ENCODE data around the gene COPE. TPM values are rescaled to one million over a fixed set of nuclear protein-coding genes. Genes with fewer than 3 reads are reported as not detected.

COPE gene
- total and polyA plus RNA-seq, 2 of the 4 experiments (the other 2 are of a cell fraction), result 347 to 461 TPM

GRCh38 chr19:18941628-18942354, 22.6 kb upstream of the COPE start (continued):
- no peak for TF ChIP-seq RCOR1 (IDR thresholded peaks at IDR 0.05; ENCODE audit: insufficient replicate concordance, low read length)
- TF ChIP-seq CHD1 (IDR thresholded peaks at IDR 0.05; ENCODE audit: low read depth, low read length), result no peak

DNA sequence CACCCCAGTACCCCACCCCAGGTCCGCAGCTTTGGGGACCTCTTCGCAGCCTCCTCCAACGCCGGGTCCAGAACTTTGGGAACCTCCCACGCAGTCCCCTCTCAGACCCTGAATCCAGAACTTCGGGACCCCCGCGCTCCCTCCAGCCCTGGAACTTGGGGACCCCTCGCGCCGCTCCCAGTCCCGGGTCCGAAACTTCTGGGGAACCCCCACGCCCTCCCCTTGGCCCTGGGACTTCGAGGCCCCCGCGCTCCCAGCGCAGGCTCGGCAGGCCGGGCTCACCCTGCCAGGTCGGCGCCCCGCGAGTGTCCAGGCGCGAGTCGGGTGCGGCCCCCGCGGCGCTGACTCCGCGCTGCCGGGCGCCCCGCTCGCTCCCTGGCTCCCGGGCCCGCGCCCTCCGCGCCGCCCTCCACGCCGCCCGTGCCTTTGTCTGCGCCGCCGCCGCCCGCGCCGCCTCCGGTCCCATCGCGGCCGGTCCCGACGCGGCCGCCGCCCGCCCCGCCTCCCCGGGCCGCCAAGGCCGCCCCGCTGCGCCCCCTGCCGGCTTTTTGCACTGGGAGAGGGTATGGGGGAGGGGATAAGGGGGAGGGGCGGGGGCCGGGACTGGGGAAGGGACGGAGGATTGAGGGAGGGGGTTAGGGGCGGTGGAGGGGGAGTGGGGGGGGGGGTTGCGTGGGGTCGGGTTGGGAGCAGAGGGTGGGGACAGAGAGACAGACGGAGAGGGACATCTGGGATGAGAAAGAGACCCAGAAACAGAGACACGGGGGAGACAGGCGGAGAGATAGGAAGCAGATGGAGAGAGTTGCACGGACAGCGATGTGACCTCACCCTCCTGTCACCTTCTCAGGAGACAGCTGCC, 21.8 kb upstream of the COPE start, which contains the start of gene HOMER3:
TSS of gene HOMER3 (minus strand) at position 449 of the 859 bp plus-strand sequence. CDS start 2,235 bp downstream, outside the sequence.
- Histone ChIP-seq H2BK120ac (ENCODE audit: low read depth, low read length) (peak within 1 kb of the TSS; percentile 69), H3K4me2 (ENCODE audit: low read depth, low read length) (peak within 1 kb of the TSS; percentile 91), H2AK9ac (replicated peaks; ENCODE audit: low read depth, low read length, poor library complexity) (peak within 1 kb of the TSS; percentile 99), H4K5ac (ENCODE audit: low read depth, low read length) (peak within 1 kb of the TSS; percentile 87), H4K91ac (ENCODE audit: insufficient read depth, low read depth, low read length) (peak within 1 kb of the TSS; percentile 85), H3K4ac (ENCODE audit: low read depth, low read length) (peak within 1 kb of the TSS; percentile 94), H4K8ac (ENCODE audit: low read depth in 2 of 2, low read length in 2 of 2) (peak within 1 kb of the TSS; percentile 75 to 94), H3K4me1 (ENCODE audit: control insufficient read depth, insufficient read depth, low read length) (peaks cover 6% of the 10 kb centered on the region), H3K56ac (ENCODE audit: extremely low read depth, insufficient read depth, low read length) (peak within 1 kb of the TSS; percentile 90), H2AK5ac (ENCODE audit: low read depth, low read length) (peak within 1 kb of the TSS; percentile 96), H3K27ac (ENCODE audit: insufficient read depth, low read length) (peak within 1 kb of the TSS; percentile 74), H3K18ac (ENCODE audit: low read depth, low read length) (peak within 1 kb of the TSS; percentile 76), H3K4me3 (ENCODE audit: insufficient read depth, low read depth, low read length) (peak within 1 kb of the TSS; percentile 73), H3K9me1 (ENCODE audit: insufficient read depth, low read length) (peaks cover 10% of the 10 kb centered on the region), H3K9ac (ENCODE audit: low read depth, low read length) (peak within 1 kb of the TSS; percentile 92), H4K20me1 (ENCODE audit: insufficient read depth, low read length) (peaks cover 16% of the 10 kb centered on the region; the same call in 1 of the 2 replicates), H2BK5ac (ENCODE audit: low read depth, low read length, poor library complexity, severe bottlenecking) (peak within 1 kb of the TSS; percentile 73), H2BK15ac (ENCODE audit: low read depth, low read length) (peak within 1 kb of the TSS; percentile 44; the same call in 2 of the 3 replicates), H2BK20ac (ENCODE audit: low read depth, low read length) (0 out of 2 replicates have a peak within 1 kb of the TSS, but pooled peaks have one; percentile 26), H2AFZ (replicated peaks; ENCODE audit: low read length, poor library complexity) (peak within 1 kb of the TSS; percentile 92), H3K27me3 (ENCODE audit: control insufficient read depth, insufficient read depth, low read length) (no peaks in the 10 kb centered on the region), H3K79me1 (ENCODE audit: low read depth in 1 of 2, low read length in 2 of 2) (peaks cover 11 to 43% of the 10 kb centered on the region in 2 experiments), H3K14ac (replicated peaks; ENCODE audit: low read depth, low read length) (peak within 1 kb of the TSS; percentile 98), H3K9me3 (ENCODE audit: control insufficient read depth, insufficient read depth, low read length) (no peaks in the 10 kb centered on the region), H3K23ac (ENCODE audit: low read depth, low read length) (peak within 1 kb of the TSS; percentile 98), H3K36me3 (ENCODE audit: control insufficient read depth, insufficient read depth, low read length) (peaks cover 16% of the 10 kb centered on the region)
- ChIA-PET CTCF (no interaction called here), POLR2A (ENCODE audit: unreplicated experiment) (no interaction called here)
- intact Hi-C loops (cut with micrococcal nuclease), result loop anchor here (1.0 kb wide), 1 partner anchor 45 kb away; no protein-coding TSS in a partner anchor
- ATAC-seq (ENCODE audit: low read depth), result peak; percentile 84
- in situ Hi-C loops (cut with MboI; ENCODE audit: low sequenced_read_pairs), result no loop called here
- peak; percentile 39 for DNase-seq
- WGBS, 2 experiments (ENCODE audit: extremely low coverage in 2 of 2, insufficient read length in 1 of 2), result 1% methylated on average over 24 of the region's 81 CpGs; no CpG with 5 or more reads in 1 of the 2 experiments
- dilution Hi-C loops (cut with HindIII; ENCODE audit: low sequenced_read_pairs, unreplicated experiment), result no loop called here
- BruUV-seq (replicated peaks), result no TSS peak
- TF ChIP-seq RCOR1 (IDR thresholded peaks at IDR 0.05; ENCODE audit: insufficient replicate concordance, low read length) (no peak), MXI1 (IDR thresholded peaks at IDR 0.05; ENCODE audit: borderline replicate concordance, low read depth, low read length) (no peak), RFX5 (IDR thresholded peaks at IDR 0.05; ENCODE audit: low read depth, low read length) (no peak), MAZ (IDR thresholded peaks at IDR 0.05; ENCODE audit: borderline replicate concordance, low read depth, low read length) (peak; percentile 52; the same call in 1 of the 2 replicates), RAD21 (IDR thresholded peaks at IDR 0.05; ENCODE audit: low read length) (peak; percentile 7; the same call in 1 of the 2 replicates), CTCF (conservative IDR thresholded peaks at IDR 0.05; ENCODE audit: low read depth, low read length) (peak; percentile 48), POLR2A (IDR thresholded peaks at IDR 0.05; ENCODE audit: low read depth, low read length) (peak; percentile 51; the same call in 1 of the 2 replicates), CHD1 (IDR thresholded peaks at IDR 0.05; ENCODE audit: low read depth, low read length) (no peak), MAFK (IDR thresholded peaks at IDR 0.05; ENCODE audit: low read depth, low read length) (no peak)
- TF ChIP-seq, protein P1, sequence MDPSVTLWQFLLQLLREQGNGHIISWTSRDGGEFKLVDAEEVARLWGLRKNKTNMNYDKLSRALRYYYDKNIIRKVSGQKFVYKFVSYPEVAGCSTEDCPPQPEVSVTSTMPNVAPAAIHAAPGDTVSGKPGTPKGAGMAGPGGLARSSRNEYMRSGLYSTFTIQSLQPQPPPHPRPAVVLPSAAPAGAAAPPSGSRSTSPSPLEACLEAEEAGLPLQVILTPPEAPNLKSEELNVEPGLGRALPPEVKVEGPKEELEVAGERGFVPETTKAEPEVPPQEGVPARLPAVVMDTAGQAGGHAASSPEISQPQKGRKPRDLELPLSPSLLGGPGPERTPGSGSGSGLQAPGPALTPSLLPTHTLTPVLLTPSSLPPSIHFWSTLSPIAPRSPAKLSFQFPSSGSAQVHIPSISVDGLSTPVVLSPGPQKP (IDR thresholded peaks at IDR 0.05; ENCODE audit: borderline replicate concordance, low read depth, low read length), result no peak
